ENCODE data around the gene HOMER2. TPM values are rescaled to one million over a fixed set of nuclear protein-coding genes. Genes with fewer than 3 reads are reported as not detected.

Gene HOMER2
- total and polyA plus RNA-seq, 2 of the 13 experiments (the other 11 are each of a cell fraction or from before 2014, with no cell fraction given), result 12.9 to 14.1 TPM

- POLR2A ChIA-PET, result interaction anchor here (0.9 to 1.6 kb wide), 7 partner anchors 58 to 268 kb away, joined by 3 to 12 read pairs (median 3); partner anchors contain the start of genes RAMAC and RPS17
- no peak for FAIRE-seq
- H4K20me1 ChIP-seq (ENCODE audit: insufficient read depth, low read length), result peaks cover 3% of the 10 kb centered on the region; the same call in 1 of the 2 replicates
- H3K9me3 ChIP-seq (ENCODE audit: low read length), result no peaks in the 10 kb centered on the region
- no peaks in the 10 kb centered on the region; a peak in 1 of 5 replicates for H3K36me3 ChIP-seq (replicated peaks in 1 of 2; ENCODE audit: control insufficient read depth in 1 of 2, insufficient read depth in 2 of 2, low read length in 2 of 2)
- BruUV-seq (replicated peaks), result no TSS peak
- intact Hi-C loops (cut with micrococcal nuclease; ENCODE audit: unreplicated experiment), result loop anchor here (2.0 kb wide), 2 partner anchors 43 to 57 kb away; no protein-coding TSS in a partner anchor
- peak overlapping the region; percentile 58 to 84 (median 64) for H3K4me3 ChIP-seq (replicated peaks in 1 of 3; ENCODE audit: insufficient read depth in 1 of 3, low read depth in 2 of 3, low read length in 3 of 3)
- CTCF ChIA-PET (ENCODE audit: low intra/inter-chr PET ratio, low total read pairs), result no interaction called here
- H3K9ac ChIP-seq (ENCODE audit: insufficient read depth, low read depth, low read length), result peak overlapping the region; percentile 57
- no peak for DNase-seq (ENCODE audit: low spot score)
- WGBS (ENCODE audit: low lambda C conversion rate), result 59% methylated on average over 11 of the region's 11 CpGs
- no peak for ATAC-seq
- H3K79me2 ChIP-seq (ENCODE audit: insufficient read depth, low read length), result peaks cover 25% of the 10 kb centered on the region
- H3K4me1 ChIP-seq (ENCODE audit: insufficient read depth, low read length), result peaks cover 36% of the 10 kb centered on the region
- peak overlapping the region; percentile 97 for H3K27ac ChIP-seq (ENCODE audit: extremely low read length, insufficient read depth, low read length)
- in situ Hi-C loops (cut with HindIII; ENCODE audit: extremely low pct_ligation_motif_present, low pct_unique_long_range_greater_than_20kb), result no loop called here
- TF ChIP-seq DZIP1 (CRISPR knock-in tag; IDR thresholded peaks at IDR 0.05) (no peak), KDM1A (CRISPR knock-in tag; IDR thresholded peaks at IDR 0.05) (no peak), ATF3 (CRISPR knock-in tag; IDR thresholded peaks at IDR 0.05) (no peak), GABPB1 (CRISPR knock-in tag; IDR thresholded peaks at IDR 0.05) (no peak), ZBTB3 (CRISPR knock-in tag; IDR thresholded peaks at IDR 0.05; ENCODE audit: borderline replicate concordance, low read depth) (no peak), LBX2 (CRISPR knock-in tag; IDR thresholded peaks at IDR 0.05; ENCODE audit: borderline replicate concordance) (no peak), ZNF263 (CRISPR knock-in tag; IDR thresholded peaks at IDR 0.05) (no peak), ZBTB20 (CRISPR knock-in tag; IDR thresholded peaks at IDR 0.05; ENCODE audit: borderline replicate concordance, low read depth) (no peak)
- H3K27me3 ChIP-seq (ENCODE audit: control insufficient read depth in 1 of 2, insufficient read depth in 2 of 2, low read length in 2 of 2), result no peaks in the 10 kb centered on the region; a peak in 2 of 5 replicates
- peak overlapping the region; percentile 98 for H3K4me2 ChIP-seq (ENCODE audit: low read depth, low read length)
- H2AFZ ChIP-seq (ENCODE audit: low read length), result peak overlapping the region; percentile 75
These were observed 144.4 kb downstream of the HOMER2 start for GRCh38 chr15:82807920-82808633.
